PC-3 (cell line): ENCODE measurements around the gene PDZD2.

Source experiments
- EZH2 ChIP-seq: fragments of 300-600 bp; sonication (generic); IDR thresholded peaks from one replicate; pipeline ENCODE4 v1.6.1; 2017; ENCODE audit warnings: antibody characterized with exemption, mild to moderate bottlenecking, low read length; ENCODE audit not compliant: unreplicated experiment
- EZH2phosphoT487 ChIP-seq: fragments of 300-600 bp; sonication (generic); IDR thresholded peaks from 2 replicates; pipeline ENCODE4 v1.6.1; 2018; ENCODE audit warnings: mild to moderate bottlenecking, antibody characterized with exemption, low read length, borderline replicate concordance
- TF ChIP-seq, protein P1 (sequence below): fragments of 300-600 bp; sonication (generic); conservative IDR thresholded peaks from 2 replicates; pipeline ENCODE4 v1.5.1; 2017; ENCODE audit warnings: antibody characterized with exemption, low read depth, mild to moderate bottlenecking, low read length

DNA sequence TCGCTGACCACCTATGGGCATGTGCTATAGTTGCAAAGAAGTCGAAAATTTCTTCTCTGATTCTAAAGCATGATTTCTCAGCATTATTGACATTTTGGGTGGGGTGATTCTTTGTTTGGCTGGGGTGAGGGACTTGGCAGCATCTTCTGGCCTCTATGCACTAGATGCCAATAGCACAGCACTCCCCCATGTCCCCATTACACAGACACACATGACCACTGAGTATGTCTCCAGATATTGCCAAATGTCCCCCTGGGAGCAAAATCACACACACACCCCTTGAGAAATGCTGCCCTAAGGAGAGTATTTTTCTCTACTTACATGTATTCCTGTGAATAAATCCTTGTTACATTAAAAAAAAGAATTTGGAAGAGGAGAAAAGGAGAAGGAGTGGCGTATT is 89.1 kb downstream of the PDZD2 start:
- TF ChIP-seq, protein P1, sequence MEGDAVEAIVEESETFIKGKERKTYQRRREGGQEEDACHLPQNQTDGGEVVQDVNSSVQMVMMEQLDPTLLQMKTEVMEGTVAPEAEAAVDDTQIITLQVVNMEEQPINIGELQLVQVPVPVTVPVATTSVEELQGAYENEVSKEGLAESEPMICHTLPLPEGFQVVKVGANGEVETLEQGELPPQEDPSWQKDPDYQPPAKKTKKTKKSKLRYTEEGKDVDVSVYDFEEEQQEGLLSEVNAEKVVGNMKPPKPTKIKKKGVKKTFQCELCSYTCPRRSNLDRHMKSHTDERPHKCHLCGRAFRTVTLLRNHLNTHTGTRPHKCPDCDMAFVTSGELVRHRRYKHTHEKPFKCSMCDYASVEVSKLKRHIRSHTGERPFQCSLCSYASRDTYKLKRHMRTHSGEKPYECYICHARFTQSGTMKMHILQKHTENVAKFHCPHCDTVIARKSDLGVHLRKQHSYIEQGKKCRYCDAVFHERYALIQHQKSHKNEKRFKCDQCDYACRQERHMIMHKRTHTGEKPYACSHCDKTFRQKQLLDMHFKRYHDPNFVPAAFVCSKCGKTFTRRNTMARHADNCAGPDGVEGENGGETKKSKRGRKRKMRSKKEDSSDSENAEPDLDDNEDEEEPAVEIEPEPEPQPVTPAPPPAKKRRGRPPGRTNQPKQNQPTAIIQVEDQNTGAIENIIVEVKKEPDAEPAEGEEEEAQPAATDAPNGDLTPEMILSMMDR: no peak
- TF ChIP-seq EZH2: no peak
- no peak for TF ChIP-seq EZH2phosphoT487
